Measurements from ENCODE around the gene DNMT3A. TPM values are rescaled to one million over a fixed set of nuclear protein-coding genes. Genes with fewer than 3 reads are reported as not detected.

Gene DNMT3A
- total and polyA plus RNA-seq, 2 of the 8 experiments (the other 6 are each of a cell fraction or from before 2014, with no cell fraction given): 33.6 to 178 TPM

DNA sequence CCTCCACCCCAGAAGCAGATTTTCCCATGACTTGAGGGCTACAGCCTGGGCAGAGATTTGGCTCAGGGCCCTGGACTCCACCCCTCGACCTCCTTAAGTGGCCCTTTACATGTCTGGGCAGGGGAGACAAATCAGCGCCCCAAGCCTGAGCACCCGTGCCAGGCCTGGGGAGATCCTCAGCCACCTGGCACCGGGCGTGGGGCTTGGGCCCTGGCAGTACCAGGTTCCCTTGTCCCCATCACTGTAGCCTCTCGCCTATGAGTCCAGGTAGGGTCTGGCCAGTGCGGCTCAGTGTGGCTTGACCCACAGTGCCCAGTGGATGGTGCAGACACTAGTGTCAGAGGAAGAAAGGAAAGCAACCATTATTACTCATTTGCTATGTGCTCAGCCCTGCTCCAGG, 22.0 kb upstream of the DNMT3A start:
- Histone ChIP-seq H3K27me3 (replicated peaks in 1 of 4; ENCODE audit: control insufficient read depth in 3 of 4, extremely low read depth in 1 of 4, insufficient read depth in 3 of 4, low read length in 3 of 4) (peaks cover 0 to 30% (median 20%) of the 10 kb centered on the region in 4 experiments; a peak in 6 of 7 replicates), H3K4me1 (replicated peaks in 1 of 4; ENCODE audit: control insufficient read depth in 3 of 4, insufficient read depth in 4 of 4, low read length in 3 of 4) (peaks cover 0 to 3% (median under 1%) of the 10 kb centered on the region in 4 experiments; a peak in 6 of 7 replicates), H2AK5ac (ENCODE audit: low read depth, low read length) (no peak overlapping the region)

More for the DNA sequence above, 22.0 kb upstream of the DNMT3A start:
- Histone ChIP-seq H2BK5ac (ENCODE audit: low read depth, low read length) (no peak overlapping the region), H4K5ac (ENCODE audit: insufficient read length, low read depth, low read length) (no peak overlapping the region), H2BK12ac (ENCODE audit: low read depth, low read length) (no peak overlapping the region), H3K9me3 (ENCODE audit: insufficient read depth in 2 of 2, low read depth in 1 of 2, low read length in 1 of 2) (no peaks in the 10 kb centered on the region), H4K91ac (replicated peaks; ENCODE audit: insufficient read length, low read length) (no peak overlapping the region), H2AFZ (ENCODE audit: low read length) (no peak overlapping the region), H3K23ac (ENCODE audit: insufficient read length) (no peak overlapping the region), H4K20me1 (replicated peaks in 1 of 2; ENCODE audit: control insufficient read depth in 1 of 2, insufficient read depth in 2 of 2, low read length in 2 of 2) (peaks cover 0 to 1% of the 10 kb centered on the region in 2 experiments), H3K4me2 (ENCODE audit: insufficient read depth in 1 of 2, low read depth in 2 of 2, low read length in 2 of 2) (no peak overlapping the region), H3K79me1 (ENCODE audit: low read depth, low read length) (no peaks in the 10 kb centered on the region), H3K36me3 (ENCODE audit: control insufficient read depth in 2 of 4, insufficient read depth in 4 of 4, low read length in 3 of 4) (no peaks in the 10 kb centered on the region), H2BK15ac (ENCODE audit: low read length) (no peak overlapping the region), H4K8ac (ENCODE audit: extremely low read depth, insufficient read depth, low read length) (no peak overlapping the region), H2BK20ac (ENCODE audit: low read length) (no peak overlapping the region), H3K14ac (ENCODE audit: insufficient read length) (no peak overlapping the region), H2BK120ac (replicated peaks; ENCODE audit: low read depth, low read length) (no peak overlapping the region), H3K18ac (ENCODE audit: extremely low read depth, low read length) (no peak overlapping the region), H3K4ac (replicated peaks; ENCODE audit: insufficient read length, low read depth, low read length) (no peak overlapping the region), H3K4me3 (ENCODE audit: extremely low read depth in 1 of 4, insufficient read depth in 2 of 4, low read depth in 3 of 4, low read length in 4 of 4) (no peak overlapping the region), H3K56ac (replicated peaks; ENCODE audit: insufficient read length, low read depth, low read length) (no peak overlapping the region), H3K79me2 (ENCODE audit: control insufficient read depth in 1 of 2, insufficient read depth in 2 of 2, low read length in 2 of 2) (no peaks in the 10 kb centered on the region), H3K23me2 (ENCODE audit: low read depth, low read length) (no peaks in the 10 kb centered on the region), H3K9ac (replicated peaks in 1 of 4; ENCODE audit: extremely low read depth in 1 of 4, low read depth in 3 of 4, low read length in 3 of 4) (no peak overlapping the region), H3K27ac (ENCODE audit: low read depth, low read length) (no peak overlapping the region)
- CTCF ChIA-PET (ENCODE audit: partially characterized antibody): interaction anchor here (1.2 to 8.1 kb wide), 3 partner anchors 10 to 53 kb away, joined by 3 to 108 read pairs (median 36); no protein-coding TSS in a partner anchor
- FAIRE-seq: no peak
- no peak for TF ChIP-seq CEBPB (IDR thresholded peaks at IDR 0.05; ENCODE audit: low read depth, low read length)
- TF ChIP-seq SP2 (IDR thresholded peaks at IDR 0.05; ENCODE audit: low read length): no peak
- TF ChIP-seq KDM5A (IDR thresholded peaks at IDR 0.05; ENCODE audit: low read length): no peak
- TF ChIP-seq MAFK (IDR thresholded peaks at IDR 0.05; ENCODE audit: low read depth, low read length): no peak
- TF ChIP-seq EP300 (IDR thresholded peaks at IDR 0.05; ENCODE audit: borderline replicate concordance in 1 of 2, low read depth in 2 of 2, low read length in 2 of 2): no peak
- no peak for TF ChIP-seq ASH2L (IDR thresholded peaks at IDR 0.05; ENCODE audit: low read length)
- 87% methylated on average over 7 of the region's 7 CpGs; no CpG with 5 or more reads in 1 of the 2 experiments for WGBS, 2 experiments (ENCODE audit: extremely low coverage in 1 of 2, insufficient coverage in 1 of 2, insufficient read length in 1 of 2, insufficient replicate concordance in 2 of 2, low coverage in 1 of 2, low lambda C conversion rate in 2 of 2, missing lambda C conversion rate in 1 of 2)
- no peak for DNase-seq (ENCODE audit: low read depth in 1 of 2, low spot score in 2 of 2)
- POLR2A ChIA-PET (ENCODE audit: partially characterized antibody): no interaction called here
